ENCODE results near the gene PRKAR1B.

Gene PRKAR1B

GRCh38 chr7:550881-551614 lies 176.0 kb downstream of the PRKAR1B start:
- TF ChIP-seq ZFX (IDR thresholded peaks at IDR 0.05) = no peak
- no peak for TF ChIP-seq CTCF (conservative IDR thresholded peaks at IDR 0.05)
- no peak overlapping the region for H3K27ac ChIP-seq

- TF ChIP-seq CTCF (conservative IDR thresholded peaks at IDR 0.05) (no peak), ZFX (IDR thresholded peaks at IDR 0.05) (no peak)
- no peak overlapping the region for H3K27ac ChIP-seq
Observed at GRCh38 chr7:549891-550625, 177.0 kb downstream of the PRKAR1B start.

GRCh38 chr7:549066-549890 lies 177.8 kb downstream of the PRKAR1B start:
- H3K27ac ChIP-seq = no peak overlapping the region

GRCh38 chr7:548401-548800 lies 178.7 kb downstream of the PRKAR1B start:
- H3K27ac ChIP-seq = no peak overlapping the region
- TF ChIP-seq CTCF (conservative IDR thresholded peaks at IDR 0.05) (no peak), ZFX (IDR thresholded peaks at IDR 0.05) (no peak)

More at GRCh38 chr7:549066-549890, 177.8 kb downstream of the PRKAR1B start:
- TF ChIP-seq CTCF (conservative IDR thresholded peaks at IDR 0.05) (no peak), ZFX (IDR thresholded peaks at IDR 0.05) (no peak)

- H3K27ac ChIP-seq = no peak overlapping the region
- TF ChIP-seq ZFX (IDR thresholded peaks at IDR 0.05) = no peak
- no peak for TF ChIP-seq CTCF (conservative IDR thresholded peaks at IDR 0.05)
Observed at GRCh38 chr7:545470-545869, 181.6 kb downstream of the PRKAR1B start.

- TF ChIP-seq CTCF (conservative IDR thresholded peaks at IDR 0.05) = no peak
- no peak for TF ChIP-seq ZFX (IDR thresholded peaks at IDR 0.05)
- no peak overlapping the region for H3K27ac ChIP-seq
Observed at GRCh38 chr7:544338-545221, 182.5 kb downstream of the PRKAR1B start.

All from C4-2B (cell line).